Mammary epithelial cell (primary cell): ENCODE results near the gene NPTXR.

Source experiments
- CTCF ChIP-seq, 2 donors: IDR thresholded peaks in 1 of 2; conservative IDR thresholded peaks in 1 of 2; 2 replicates each; pipeline ENCODE4 v1.5.1; 2011 to 2012; ENCODE audit warnings: inconsistent platforms in 2 of 2, low read length in 2 of 2, mild to moderate bottlenecking in 2 of 2, control low read depth in 1 of 2, low read depth in 1 of 2; ENCODE audit not compliant: insufficient read depth in 1 of 2; ENCODE audit errors: extremely low read depth in 1 of 2
- EZH2 ChIP-seq: IDR thresholded peaks from 2 replicates; pipeline ENCODE4 v1.6.1; 2012; ENCODE audit warnings: low read length, inconsistent platforms, borderline replicate concordance

- no peak for TF ChIP-seq CTCF (conservative IDR thresholded peaks at IDR 0.05 in 1 of 2, IDR thresholded peaks at IDR 0.05 in 1 of 2; ENCODE audit: extremely low read depth in 1 of 2, insufficient read depth in 1 of 2, low read depth in 1 of 2, low read length in 2 of 2)
- no peak for TF ChIP-seq EZH2
These were observed 10.8 kb downstream of the NPTXR start for GRCh38 chr22:38833061-38833460.
